Stimulated activated naive B cell treated with anti-CD40 and anti-IgM and Interleukin-4, amounts not matched to agents 10 μg/mL and 1 μg/mL and 100 μg/mL, for 72 hours (primary cell): ENCODE measurements around the gene ARG1.

ENCODE experiments used
- ATAC-seq, 2 donors: fragments of 150-1000 bp; cut with Tn5 transposase; replicated peaks; 2 replicates each; pipeline ENCODE4 v1.10.0; 2021; ENCODE audit warnings: moderate library complexity in 1 of 2
- DNase-seq: peaks from one replicate; pipeline ENCODE4 v3.0.0; 2021
- H3K27ac Mint-ChIP-seq: one replicate; pipeline ENCODE4 v1.8.0; 2022; ENCODE audit warnings: mild to moderate bottlenecking, mixed read lengths
- H3K27me3 Mint-ChIP-seq, 2 donors: one replicate each; pipeline ENCODE4 v1.8.0; 2022; ENCODE audit warnings: mixed read lengths in 2 of 2
- H3K36me3 Mint-ChIP-seq, 2 donors: one replicate each; pipeline ENCODE4 v1.8.0; 2022; ENCODE audit warnings: mixed read lengths in 2 of 2, mild to moderate bottlenecking in 1 of 2
- H3K4me1 Mint-ChIP-seq, 2 donors: one replicate each; pipeline ENCODE4 v1.8.0; 2022; ENCODE audit warnings: mixed read lengths in 2 of 2, mild to moderate bottlenecking in 1 of 2
- H3K4me3 Mint-ChIP-seq, 2 donors: one replicate each; pipeline ENCODE4 v1.8.0; 2022; ENCODE audit warnings: mild to moderate bottlenecking in 2 of 2, mixed read lengths in 2 of 2, moderate library complexity in 1 of 2
- H3K9me3 Mint-ChIP-seq, 2 donors: one replicate each; pipeline ENCODE4 v1.8.0; 2022; ENCODE audit warnings: mixed read lengths in 2 of 2, mild to moderate bottlenecking in 1 of 2

Gene ARG1

DNA sequence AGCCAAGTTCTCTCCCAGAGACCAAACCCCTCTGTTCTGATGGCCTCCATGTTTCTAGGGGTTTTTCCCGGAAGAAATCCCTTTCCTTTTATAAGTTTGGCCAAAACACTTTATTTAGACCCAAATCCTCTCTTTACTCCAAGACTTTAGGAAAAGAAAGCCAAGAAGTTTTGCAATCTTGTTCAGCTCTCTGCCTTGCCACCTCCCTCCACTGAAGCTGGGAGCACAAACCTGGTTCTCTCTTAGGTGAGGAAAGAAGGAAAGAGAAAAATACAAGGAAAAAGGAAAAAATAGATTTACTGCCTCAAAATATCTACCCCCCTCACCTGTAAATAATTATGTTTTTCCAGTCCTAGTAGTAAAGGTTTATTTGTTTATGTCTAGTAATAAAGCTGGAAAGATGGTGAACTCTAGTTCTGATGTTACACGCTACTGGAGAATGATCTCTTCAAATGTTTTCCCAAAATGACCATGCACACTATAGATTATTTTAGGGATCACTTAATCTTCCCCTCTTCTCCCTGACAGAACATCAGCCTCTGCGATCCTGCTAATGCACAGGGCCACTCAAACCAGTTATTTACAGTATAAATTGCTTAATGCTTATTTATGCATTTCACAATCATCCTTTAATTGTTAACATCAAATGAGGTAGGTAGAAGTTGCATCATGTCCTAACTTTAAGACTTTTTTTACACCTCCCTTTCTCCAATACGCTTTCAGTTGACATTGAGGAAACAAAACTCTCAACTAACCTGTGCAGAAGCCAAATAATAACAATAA, 10.9 kb upstream of the ARG1 start:
- no peak overlapping the region for H3K4me3 Mint-ChIP-seq
- H3K36me3 Mint-ChIP-seq, result peaks cover 2 to 14% of the 10 kb centered on the region in 2 donors
- no peak for DNase-seq
- H3K9me3 Mint-ChIP-seq, result peaks cover 0 to 1% of the 10 kb centered on the region in 2 donors
- no peak for ATAC-seq
- peaks cover 0 to 3% of the 10 kb centered on the region in 2 donors for H3K27me3 Mint-ChIP-seq
- H3K27ac Mint-ChIP-seq, result no peak overlapping the region
- H3K4me1 Mint-ChIP-seq, result peaks cover 2 to 9% of the 10 kb centered on the region in 2 donors

DNA sequence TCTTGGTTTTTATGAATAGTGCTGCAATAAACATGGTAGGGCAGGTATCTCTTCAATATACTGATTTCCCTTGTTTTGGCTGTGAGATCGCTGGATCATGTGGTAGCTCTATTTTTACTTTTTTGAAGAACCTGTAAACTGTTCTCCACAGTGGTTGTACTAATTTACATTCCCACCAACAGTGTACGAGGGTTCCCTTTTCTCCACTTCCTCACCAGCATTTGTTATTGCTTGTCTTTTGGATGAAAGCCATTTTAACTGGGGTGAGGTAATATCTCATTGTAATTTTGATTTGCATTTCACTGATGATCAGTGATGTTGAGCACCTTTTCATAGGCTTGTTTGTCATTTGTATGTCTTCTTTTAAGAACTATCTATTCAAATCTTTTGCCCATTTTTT, 8.0 kb upstream of the ARG1 start:
- H3K4me1 Mint-ChIP-seq, result peaks cover 2 to 9% of the 10 kb centered on the region in 2 donors
- H3K36me3 Mint-ChIP-seq, result peaks cover 5 to 18% of the 10 kb centered on the region in 2 donors
- peaks cover 0 to 1% of the 10 kb centered on the region in 2 donors for H3K9me3 Mint-ChIP-seq
- H3K27me3 Mint-ChIP-seq, result peaks cover 0 to 3% of the 10 kb centered on the region in 2 donors
- no peak for ATAC-seq
- H3K4me3 Mint-ChIP-seq, result no peak overlapping the region
- H3K27ac Mint-ChIP-seq, result no peak overlapping the region
- no peak for DNase-seq

DNA sequence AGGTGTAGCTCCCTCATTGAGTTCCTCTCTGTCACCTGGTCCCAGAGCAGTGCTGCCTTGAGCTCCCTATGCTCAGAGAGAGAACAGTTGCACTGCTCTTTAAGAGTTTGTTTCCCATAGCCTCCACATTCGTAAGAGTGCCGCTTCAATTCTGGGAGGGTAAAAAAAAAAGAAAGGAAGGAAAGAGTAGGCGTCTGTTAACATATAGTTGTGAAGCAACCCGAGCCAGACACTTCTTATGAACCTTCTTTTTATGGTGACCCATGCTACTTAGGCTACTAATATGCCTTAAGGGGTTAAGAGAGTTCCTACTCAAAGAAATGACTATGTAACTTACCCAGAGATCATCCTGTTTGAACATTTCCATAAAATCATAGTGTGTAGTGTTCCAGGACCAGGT, 4.3 kb upstream of the ARG1 start:
- peaks cover 8 to 19% of the 10 kb centered on the region in 2 donors for H3K4me1 Mint-ChIP-seq
- ATAC-seq (no peak), DNase-seq (no peak)
- no peak overlapping the region for H3K4me3 Mint-ChIP-seq
- peaks cover 21 to 35% of the 10 kb centered on the region in 2 donors for H3K36me3 Mint-ChIP-seq
- no peak overlapping the region for H3K27ac Mint-ChIP-seq
- H3K9me3 Mint-ChIP-seq, result peaks cover 0 to 1% of the 10 kb centered on the region in 2 donors
- peaks cover 0 to 3% of the 10 kb centered on the region in 2 donors for H3K27me3 Mint-ChIP-seq

DNA sequence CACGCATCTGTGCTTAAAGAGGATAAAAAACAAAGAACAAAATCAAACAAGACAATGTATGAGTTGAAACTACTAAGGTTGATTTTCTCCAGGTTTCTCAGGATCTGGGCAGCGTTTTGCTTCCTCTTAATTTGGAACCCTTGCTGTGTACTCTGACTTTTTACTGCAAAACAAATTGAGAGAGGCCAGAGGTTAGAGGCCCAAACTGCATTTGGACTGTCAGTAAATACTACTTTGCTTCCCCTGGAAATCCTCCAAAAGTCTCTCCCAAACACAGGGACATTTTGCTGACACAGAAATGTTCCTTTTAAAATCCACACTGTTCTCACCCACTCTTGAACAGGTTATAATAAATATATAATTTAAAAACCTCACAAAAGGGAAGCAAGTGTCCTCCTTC, 1.1 kb downstream of the ARG1 start:
- ATAC-seq (no peak), DNase-seq (no peak)
- Mint-ChIP-seq H3K4me3 (no peak overlapping the region), H3K9me3 (no peaks in the 10 kb centered on the region), H3K27ac (no peak overlapping the region), H3K36me3 (peaks cover 35 to 57% of the 10 kb centered on the region in 2 donors), H3K4me1 (peaks cover 8 to 10% of the 10 kb centered on the region in 2 donors), H3K27me3 (no peaks in the 10 kb centered on the region)

DNA sequence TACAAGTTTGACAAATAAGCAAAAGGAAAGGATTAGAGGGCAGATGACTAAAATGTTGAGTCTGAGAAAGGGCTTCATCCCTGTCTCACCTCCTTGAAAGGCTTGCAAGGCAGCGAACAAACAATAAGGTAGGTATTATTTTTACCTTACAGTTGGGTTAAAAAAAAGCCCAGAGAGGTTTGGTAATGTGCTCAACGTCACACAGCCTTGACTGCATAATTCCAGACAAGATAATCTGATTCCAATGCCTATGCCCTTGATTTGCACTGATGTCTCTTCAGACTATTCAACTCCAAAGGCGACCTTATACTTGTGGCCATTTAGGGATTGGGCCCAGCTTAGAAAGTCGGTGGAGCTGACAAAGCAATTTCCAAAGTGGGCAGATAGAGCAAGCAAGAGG, 1.7 kb downstream of the ARG1 start:
- Mint-ChIP-seq H3K27ac (no peak overlapping the region), H3K4me1 (peaks cover 8 to 10% of the 10 kb centered on the region in 2 donors)

DNA sequence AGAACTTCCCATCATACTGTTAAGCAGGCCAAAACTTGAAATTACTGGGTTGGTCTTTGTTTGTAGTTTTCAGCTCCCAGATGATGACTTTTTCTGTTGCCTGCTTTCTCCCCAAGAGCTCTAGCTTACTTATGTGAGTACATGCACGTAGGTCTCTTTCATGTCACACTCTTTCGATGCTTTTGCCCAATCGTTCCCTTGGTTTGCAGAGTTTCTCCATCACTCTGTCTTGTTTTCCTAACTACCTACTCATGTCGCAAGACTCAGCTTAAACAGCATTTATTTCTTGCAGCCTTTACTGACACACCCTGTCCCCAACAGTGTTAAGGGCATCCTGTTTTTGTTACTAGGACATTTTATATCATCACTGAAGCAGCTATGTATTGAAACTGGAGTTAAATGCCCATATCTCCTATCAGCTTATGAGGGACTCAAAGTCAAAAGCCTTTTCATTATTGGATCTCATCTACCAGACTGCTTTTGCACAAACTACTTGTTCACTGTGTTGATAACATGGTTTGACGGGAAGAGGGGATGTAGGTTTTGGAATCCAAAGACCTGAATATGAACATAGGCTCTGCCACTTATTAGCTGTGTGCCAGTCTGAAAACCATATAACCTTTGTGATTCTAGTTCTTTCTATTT, 2.9 kb downstream of the ARG1 start:
- ATAC-seq, result no peak
- H3K27ac Mint-ChIP-seq, result no peak overlapping the region
- DNase-seq, result no peak
- H3K4me1 Mint-ChIP-seq, result peaks cover 8 to 10% of the 10 kb centered on the region in 2 donors
- no peaks in the 10 kb centered on the region for H3K27me3 Mint-ChIP-seq
- no peak overlapping the region for H3K4me3 Mint-ChIP-seq
- peaks cover 36 to 64% of the 10 kb centered on the region in 2 donors for H3K36me3 Mint-ChIP-seq
- no peaks in the 10 kb centered on the region for H3K9me3 Mint-ChIP-seq

More for the DNA sequence above, 1.7 kb downstream of the ARG1 start:
- no peak for ATAC-seq
- no peak for DNase-seq
- Mint-ChIP-seq H3K4me3 (no peak overlapping the region), H3K9me3 (no peaks in the 10 kb centered on the region), H3K27me3 (no peaks in the 10 kb centered on the region), H3K36me3 (peaks cover 35 to 59% of the 10 kb centered on the region in 2 donors)

DNA sequence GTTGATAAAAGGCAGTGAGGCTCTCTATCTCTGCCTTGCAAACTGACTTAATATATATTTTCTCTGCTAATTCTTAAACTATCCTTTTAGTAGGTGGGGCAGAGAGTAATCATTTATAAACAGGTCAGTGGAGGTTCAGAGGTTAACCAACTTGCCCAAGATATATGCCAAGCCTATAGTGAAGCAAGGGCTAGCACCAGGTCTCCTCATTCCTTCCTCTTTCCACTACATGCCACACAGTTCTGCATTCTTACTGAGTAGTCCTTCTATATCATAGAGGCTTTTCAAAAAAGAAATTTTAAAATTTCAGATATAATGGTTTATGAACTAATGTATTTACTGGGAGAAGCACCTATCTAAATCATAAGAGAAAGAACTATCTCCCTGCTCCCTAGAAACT, 8.5 kb downstream of the ARG1 start:
- Mint-ChIP-seq H3K9me3 (no peaks in the 10 kb centered on the region), H3K27me3 (no peaks in the 10 kb centered on the region), H3K36me3 (peaks cover 18 to 40% of the 10 kb centered on the region in 2 donors), H3K27ac (no peak overlapping the region), H3K4me3 (no peak overlapping the region), H3K4me1 (no peaks in the 10 kb centered on the region)
- ATAC-seq (no peak), DNase-seq (no peak)

DNA sequence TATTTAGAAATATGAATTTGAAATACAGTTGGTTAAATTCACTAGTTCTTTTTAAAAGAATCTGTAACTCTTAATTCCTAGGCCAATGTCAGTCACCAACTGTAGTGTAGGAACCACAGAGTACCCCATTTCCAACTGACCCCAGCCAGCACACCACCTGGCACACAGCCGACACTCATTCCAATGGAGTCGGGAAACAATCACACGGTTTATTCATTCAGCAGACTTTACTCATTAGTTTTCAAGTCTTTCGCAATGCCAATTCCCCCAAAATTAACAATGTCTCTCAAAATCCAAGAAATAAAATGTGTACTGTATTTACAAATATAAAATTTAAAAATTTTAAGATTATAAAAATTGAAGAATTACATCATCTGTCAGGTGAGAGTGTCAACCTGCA, 13.5 kb downstream of the ARG1 start:
- DNase-seq (no peak), ATAC-seq (no peak)
- H3K36me3 Mint-ChIP-seq, result peaks cover 20 to 34% of the 10 kb centered on the region in 2 donors
- no peaks in the 10 kb centered on the region for H3K27me3 Mint-ChIP-seq
- H3K27ac Mint-ChIP-seq, result no peak overlapping the region
- H3K9me3 Mint-ChIP-seq, result no peaks in the 10 kb centered on the region
- H3K4me1 Mint-ChIP-seq, result peaks cover 0 to 4% of the 10 kb centered on the region in 2 donors
- H3K4me3 Mint-ChIP-seq, result no peak overlapping the region

DNA sequence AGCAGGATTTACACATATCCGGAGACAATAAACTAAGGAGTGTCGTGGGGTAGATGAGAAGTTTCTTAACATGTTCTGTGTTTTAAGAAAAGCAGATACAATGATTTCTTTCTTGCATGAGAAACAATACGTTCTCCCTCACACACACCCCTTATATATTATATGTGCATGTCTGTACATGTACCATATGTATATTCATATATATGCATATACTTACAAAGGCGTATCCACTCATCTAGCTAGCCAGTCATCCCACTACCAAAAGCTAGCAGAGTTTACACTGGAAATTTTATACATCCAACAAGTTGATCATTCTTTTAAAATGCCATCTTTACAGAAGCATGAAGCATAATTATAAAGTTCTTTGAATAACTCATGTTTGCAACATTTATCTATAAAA, 14.9 kb downstream of the ARG1 start:
- Mint-ChIP-seq H3K27ac (no peak overlapping the region), H3K36me3 (peaks cover 21 to 30% of the 10 kb centered on the region in 2 donors), H3K9me3 (no peaks in the 10 kb centered on the region), H3K4me3 (no peak overlapping the region), H3K27me3 (no peaks in the 10 kb centered on the region), H3K4me1 (peaks cover 0 to 4% of the 10 kb centered on the region in 2 donors)
- ATAC-seq (no peak), DNase-seq (no peak)

DNA sequence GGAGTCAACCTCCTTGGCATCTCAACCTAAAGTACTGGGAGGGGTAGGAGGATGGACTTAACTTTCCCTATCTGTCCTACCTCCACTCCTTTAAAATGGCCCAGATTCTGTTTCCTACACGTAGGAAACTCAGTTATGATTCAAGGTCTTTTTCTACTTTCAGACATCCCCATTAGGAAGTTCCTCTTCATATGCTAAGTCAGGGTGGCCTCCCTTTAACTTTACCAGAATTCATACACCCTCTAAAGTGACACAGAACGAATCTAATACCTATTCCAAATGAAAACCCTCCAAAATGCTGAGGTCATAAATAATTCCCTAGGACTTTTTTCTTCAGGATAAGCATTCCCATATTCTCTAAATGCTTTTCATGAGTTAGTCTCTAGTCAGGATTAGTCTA, 15.6 kb downstream of the ARG1 start:
- Mint-ChIP-seq H3K4me3 (no peak overlapping the region), H3K4me1 (peaks cover 0 to 4% of the 10 kb centered on the region in 2 donors), H3K36me3 (peaks cover 23 to 30% of the 10 kb centered on the region in 2 donors), H3K9me3 (no peaks in the 10 kb centered on the region), H3K27me3 (no peaks in the 10 kb centered on the region), H3K27ac (no peak overlapping the region)
- DNase-seq, result no peak
- no peak for ATAC-seq

DNA sequence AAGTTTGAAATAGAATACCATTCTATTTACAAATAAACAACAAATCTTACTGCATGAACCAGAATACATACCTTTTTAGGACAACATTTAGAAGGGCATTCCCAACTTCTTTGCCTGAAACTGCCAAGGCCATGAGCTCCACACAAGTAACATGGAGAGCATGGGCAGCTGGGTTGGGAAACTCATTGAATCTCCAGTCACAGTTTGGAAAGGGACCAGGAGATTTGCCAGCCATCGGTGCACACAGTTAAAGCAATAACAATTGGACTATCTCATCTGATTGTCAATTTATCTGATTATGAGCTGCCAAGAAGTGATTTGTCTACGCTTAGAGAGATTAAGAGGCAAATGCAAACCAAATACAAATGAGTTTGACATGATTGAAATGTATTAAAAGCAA, 19.9 kb downstream of the ARG1 start:
- Mint-ChIP-seq H3K27me3 (no peaks in the 10 kb centered on the region), H3K27ac (no peak overlapping the region), H3K4me3 (no peak overlapping the region), H3K9me3 (no peaks in the 10 kb centered on the region), H3K4me1 (peaks cover 0 to 4% of the 10 kb centered on the region in 2 donors), H3K36me3 (peaks cover 28 to 34% of the 10 kb centered on the region in 2 donors)
- no peak for ATAC-seq
- DNase-seq, result no peak

DNA sequence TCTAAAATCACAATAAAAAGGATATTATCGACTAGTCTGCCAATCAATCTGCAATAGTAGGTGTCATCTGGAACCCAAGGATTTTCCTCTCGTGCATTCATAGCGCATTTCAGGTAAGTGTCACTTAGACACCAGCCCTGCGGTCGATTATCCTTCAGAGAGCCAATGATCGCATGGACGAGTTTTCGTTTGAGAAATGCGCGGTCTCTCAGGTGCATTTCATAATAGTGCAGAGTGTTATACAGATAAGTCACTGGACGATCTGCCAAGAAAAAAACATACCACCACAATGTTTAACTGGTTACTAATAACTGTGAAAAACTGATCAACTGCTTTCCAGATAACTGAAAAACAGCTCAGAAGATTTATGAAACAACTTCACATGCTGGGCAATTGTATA, 21.0 kb downstream of the ARG1 start:
- H3K36me3 Mint-ChIP-seq, result peaks cover 25 to 27% of the 10 kb centered on the region in 2 donors
- no peaks in the 10 kb centered on the region for H3K9me3 Mint-ChIP-seq
- DNase-seq (no peak), ATAC-seq (no peak)
- H3K4me1 Mint-ChIP-seq, result no peaks in the 10 kb centered on the region
- no peaks in the 10 kb centered on the region for H3K27me3 Mint-ChIP-seq
- no peak overlapping the region for H3K27ac Mint-ChIP-seq
- no peak overlapping the region for H3K4me3 Mint-ChIP-seq

DNA sequence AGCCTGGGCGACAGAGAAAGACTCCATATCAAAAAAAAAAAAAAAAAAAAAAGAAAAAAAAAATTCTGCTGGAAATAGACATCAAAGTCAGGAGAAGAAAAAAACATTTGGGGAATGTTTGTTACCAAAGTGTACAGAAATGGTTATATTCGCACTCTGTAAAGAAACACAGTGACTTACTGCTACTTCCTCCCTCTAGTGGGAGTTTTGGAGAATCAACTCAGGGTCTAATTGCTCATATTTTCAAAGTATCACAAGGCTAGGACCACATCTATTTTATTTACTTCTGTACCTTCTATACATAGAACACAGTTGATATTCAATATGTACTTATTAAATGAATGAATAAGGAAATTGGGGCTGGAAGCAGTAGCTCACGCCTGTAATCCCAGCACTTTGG, 24.4 kb downstream of the ARG1 start:
- ATAC-seq, result peak in 1 of 2 donors; percentile 45
- H3K4me3 Mint-ChIP-seq, result no peak overlapping the region
- H3K4me1 Mint-ChIP-seq, result no peaks in the 10 kb centered on the region
- peaks cover 27 to 29% of the 10 kb centered on the region in 2 donors for H3K36me3 Mint-ChIP-seq
- no peak for DNase-seq
- no peak overlapping the region for H3K27ac Mint-ChIP-seq
- no peaks in the 10 kb centered on the region for H3K27me3 Mint-ChIP-seq
- no peaks in the 10 kb centered on the region for H3K9me3 Mint-ChIP-seq

DNA sequence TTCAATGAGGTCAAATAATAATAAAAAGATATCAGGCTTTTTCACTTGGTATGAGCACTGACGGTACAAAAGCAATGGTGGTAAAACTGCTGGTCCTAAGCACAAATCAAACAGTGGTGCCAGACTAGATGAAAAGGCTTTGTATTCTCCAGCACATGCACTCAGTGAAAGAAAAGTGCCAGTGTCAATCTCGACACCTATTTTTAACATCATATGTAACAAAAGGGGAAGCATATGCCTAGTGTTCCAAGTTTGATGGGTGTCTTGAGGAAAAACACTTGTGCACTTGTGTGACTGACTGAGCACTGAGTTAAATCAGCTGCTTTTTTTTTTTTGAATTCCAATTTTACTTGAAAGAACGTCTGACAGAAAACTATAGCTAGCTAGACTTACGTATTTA, 27.7 kb downstream of the ARG1 start:
- no peak for DNase-seq
- H3K9me3 Mint-ChIP-seq, result no peaks in the 10 kb centered on the region
- H3K4me3 Mint-ChIP-seq, result no peak overlapping the region
- H3K36me3 Mint-ChIP-seq, result peaks cover 23 to 35% of the 10 kb centered on the region in 2 donors
- ATAC-seq, result no peak
- H3K27me3 Mint-ChIP-seq, result no peaks in the 10 kb centered on the region
- H3K27ac Mint-ChIP-seq, result no peak overlapping the region
- no peaks in the 10 kb centered on the region for H3K4me1 Mint-ChIP-seq

DNA sequence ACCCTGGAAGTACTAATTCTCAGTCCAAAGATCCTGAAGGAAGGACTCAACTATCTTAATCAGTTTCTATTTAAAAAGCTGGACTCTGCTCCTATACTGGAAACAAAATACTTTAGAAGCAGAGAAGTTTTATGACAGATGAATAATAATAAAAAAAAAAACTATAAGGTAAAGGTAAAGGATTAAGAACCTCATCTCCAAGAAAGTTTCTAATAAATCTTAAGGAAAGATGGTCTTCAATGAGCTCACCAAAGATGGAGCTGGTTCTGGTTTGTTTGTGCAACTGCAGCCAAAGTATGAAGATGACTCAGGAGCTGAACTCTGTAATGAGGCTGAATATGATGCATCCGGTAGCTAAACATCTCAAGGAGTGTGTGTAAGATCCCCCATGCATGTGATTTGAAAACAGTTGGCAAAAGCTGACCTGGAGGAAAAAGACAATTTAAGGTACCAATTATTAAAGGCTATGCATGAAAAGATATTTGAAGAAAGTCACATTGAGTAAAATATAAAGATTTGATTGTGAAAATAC, 29.8 kb downstream of the ARG1 start:
- no peak overlapping the region for H3K4me3 Mint-ChIP-seq
- H3K36me3 Mint-ChIP-seq, result peaks cover 28 to 39% of the 10 kb centered on the region in 2 donors

More for the DNA sequence above, 29.8 kb downstream of the ARG1 start:
- no peaks in the 10 kb centered on the region for H3K4me1 Mint-ChIP-seq
- no peaks in the 10 kb centered on the region for H3K27me3 Mint-ChIP-seq
- ATAC-seq (no peak), DNase-seq (no peak)
- no peaks in the 10 kb centered on the region for H3K9me3 Mint-ChIP-seq
- no peak overlapping the region for H3K27ac Mint-ChIP-seq
